ENCODE data around the gene GULP1.
A peak's percentile ranks its signal among the peaks of the same experiment; 100 is the strongest.
"Not testable (repeated sequence)": the region's sequence is repeated elsewhere in the genome, so short reads cannot be mapped to it uniquely, and the experiment has no call there.

GULP1 gene

GRCh38 chr2:188449561-188449960, 157.9 kb downstream of the GULP1 start:
- in situ Hi-C loops (cut with HindIII; ENCODE audit: low sequenced_read_pairs) = no loop called here
- DNase-seq (ENCODE audit: low read depth, low spot score) = no peak
- no peak overlapping the region for H3K4me3 ChIP-seq (ENCODE audit: low read depth, low read length)
- no peak for TF ChIP-seq CTCF (IDR thresholded peaks at IDR 0.05; ENCODE audit: low read depth, low read length)

- H3K4me3 ChIP-seq (ENCODE audit: low read depth, low read length) = no peak overlapping the region
- no peak for TF ChIP-seq CTCF (IDR thresholded peaks at IDR 0.05; ENCODE audit: low read depth, low read length)
- in situ Hi-C loops (cut with HindIII; ENCODE audit: low sequenced_read_pairs) = no loop called here
- no peak for DNase-seq (ENCODE audit: low read depth, low spot score)
Observed at GRCh38 chr2:188449971-188450370, 158.3 kb downstream of the GULP1 start.

GRCh38 chr2:188450732-188451483, 159.2 kb downstream of the GULP1 start:
- no peak overlapping the region for H3K4me3 ChIP-seq (ENCODE audit: low read depth, low read length)
- in situ Hi-C loops (cut with HindIII; ENCODE audit: low sequenced_read_pairs) = no loop called here

GRCh38 chr2:188452084-188452483, 160.4 kb downstream of the GULP1 start:
- TF ChIP-seq CTCF (IDR thresholded peaks at IDR 0.05; ENCODE audit: low read depth, low read length) = no peak
- DNase-seq (ENCODE audit: low read depth, low spot score) = peak; percentile 33
- in situ Hi-C loops (cut with HindIII; ENCODE audit: low sequenced_read_pairs) = no loop called here
- no peak overlapping the region for H3K4me3 ChIP-seq (ENCODE audit: low read depth, low read length)

More at GRCh38 chr2:188450732-188451483, 159.2 kb downstream of the GULP1 start:
- DNase-seq (ENCODE audit: low read depth, low spot score) = peak; percentile 29
- TF ChIP-seq CTCF (IDR thresholded peaks at IDR 0.05; ENCODE audit: low read depth, low read length) = no peak

GRCh38 chr2:188456114-188456909, 164.6 kb downstream of the GULP1 start:
- in situ Hi-C loops (cut with HindIII; ENCODE audit: low sequenced_read_pairs) = no loop called here
- no peak overlapping the region for H3K4me3 ChIP-seq (ENCODE audit: low read depth, low read length)
- TF ChIP-seq CTCF (IDR thresholded peaks at IDR 0.05; ENCODE audit: low read depth, low read length) = peak; percentile 27

GRCh38 chr2:188459061-188459460, 167.4 kb downstream of the GULP1 start:
- no peak for DNase-seq (ENCODE audit: low read depth, low spot score)
- in situ Hi-C loops (cut with HindIII; ENCODE audit: low sequenced_read_pairs) = no loop called here
- no peak for TF ChIP-seq CTCF (IDR thresholded peaks at IDR 0.05; ENCODE audit: low read depth, low read length)
- no peak overlapping the region for H3K4me3 ChIP-seq (ENCODE audit: low read depth, low read length)

More at GRCh38 chr2:188456114-188456909, 164.6 kb downstream of the GULP1 start:
- no peak for DNase-seq (ENCODE audit: low read depth, low spot score)

- H3K4me3 ChIP-seq (ENCODE audit: low read depth, low read length); DNase-seq (ENCODE audit: low read depth, low spot score); in situ Hi-C loops (cut with HindIII; ENCODE audit: low sequenced_read_pairs): not testable (repeated sequence)
Observed at GRCh38 chr2:188466078-188466477, 174.4 kb downstream of the GULP1 start.
